Measurements from ENCODE around the gene TBX20.

- TF ChIP-seq CTCF (IDR thresholded peaks at IDR 0.05) (no peak), POLR2A (IDR thresholded peaks at IDR 0.05) (no peak)
These were observed 4.4 kb downstream of the TBX20 start for GRCh38 chr7:35249537-35249907.

All from right lobe of liver (tissue), 4 donors.